SK-N-MC (cell line): ENCODE measurements around the gene DNAJA4.

Experiments
- EZH2 ChIP-seq: fragments of 200-600 bp; sonication (generic); IDR thresholded peaks from one replicate; pipeline ENCODE4 v1.6.1; 2017; ENCODE audit warnings: antibody characterized with exemption
- FOXP2 ChIP-seq: optimal IDR thresholded peaks from 2 replicates; pipeline ENCODE3; 2011; ENCODE audit warnings: mild to moderate bottlenecking, moderate library complexity; ENCODE audit not compliant: insufficient read depth; ENCODE audit errors: extremely low read length, control extremely low read depth
- POLR2AphosphoS5 ChIP-seq: IDR thresholded peaks from 2 replicates; pipeline ENCODE4 v1.6.1; 2012; ENCODE audit warnings: mild to moderate bottlenecking, low read depth, low read length, borderline replicate concordance

DNA sequence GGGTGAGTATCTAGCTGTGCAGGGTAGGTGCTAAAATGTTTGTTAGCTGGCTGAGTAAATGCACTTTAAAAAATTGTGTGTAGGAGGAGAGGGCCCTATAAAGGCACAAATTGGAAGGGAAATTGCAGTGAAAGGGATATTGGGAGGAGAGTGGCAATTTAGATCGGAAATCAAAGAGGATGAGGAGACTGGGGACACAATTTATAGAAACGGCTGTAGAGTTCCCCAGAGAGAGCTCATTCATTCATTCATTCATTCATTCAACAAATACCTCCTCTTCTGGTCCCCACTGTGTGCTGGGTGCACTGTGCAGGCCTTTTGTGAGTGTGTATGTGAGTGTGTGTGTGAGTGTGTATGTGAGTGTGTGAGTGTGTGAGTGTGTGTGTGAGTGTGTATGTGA, 2.4 kb downstream of the DNAJA4 start:
- TF ChIP-seq EZH2, result no peak
- no peak for TF ChIP-seq POLR2AphosphoS5
- no peak for TF ChIP-seq FOXP2
